IMR-90 (cell line): ENCODE measurements around the gene CASZ1. TPM values are rescaled to one million over a fixed set of nuclear protein-coding genes. Genes with fewer than 3 reads are reported as not detected.

ENCODE experiments used
- ATAC-seq: fragments of 200-7000 bp; cut with Tn5 transposase; 2 replicates; pipeline ENCODE4 v1.9.1; 2020; ENCODE audit warnings: low read depth, mild to moderate bottlenecking, moderate library complexity
- BruUV-seq: library from RNA; stranded (reverse); fragments of 400-500 nt; replicated peaks from 2 replicates; lab custom pipeline; 2021; lab: Mats Ljungman, UMichigan
- CTCF ChIA-PET: fragments of 300-600 bp; formaldehyde crosslinking; extraction: SDS; loops from one replicate; lab custom pipeline; 2021; ENCODE audit warnings: antibody characterized with exemption; lab: Yijun Ruan, JAX
- POLR2A ChIA-PET: fragments of 300-600 bp; sonication (Branson Sonifier 250); formaldehyde crosslinking; loops from one replicate; lab custom pipeline; 2022; ENCODE audit warnings: antibody characterized with exemption; ENCODE audit not compliant: unreplicated experiment; lab: Charles Lee
- DNase-seq: peaks from one replicate; pipeline ENCODE4 v3.0.0; 2013
- H2AFZ ChIP-seq: replicated peaks from 2 replicates; pipeline ENCODE3; 2013; ENCODE audit warnings: low read length, mild to moderate bottlenecking; ENCODE audit not compliant: poor library complexity
- H2AK5ac ChIP-seq: 2 replicates; pipeline ENCODE4 v1.6.1; 2013; ENCODE audit warnings: low read depth, low read length, inconsistent platforms
- H2AK9ac ChIP-seq: replicated peaks from 2 replicates; pipeline ENCODE3; 2013; ENCODE audit warnings: mild to moderate bottlenecking, low read depth, low read length, moderate library complexity; ENCODE audit not compliant: poor library complexity
- H2BK120ac ChIP-seq: 2 replicates; pipeline ENCODE4 v1.6.1; 2013; ENCODE audit warnings: low read depth, low read length, inconsistent platforms
- H2BK15ac ChIP-seq: 3 replicates; pipeline ENCODE4 v1.6.1; 2013; ENCODE audit warnings: low read depth, low read length, inconsistent platforms
- H2BK20ac ChIP-seq: 2 replicates; pipeline ENCODE4 v1.6.1; 2013; ENCODE audit warnings: low read depth, mild to moderate bottlenecking, inconsistent platforms, low read length, moderate library complexity
- H2BK5ac ChIP-seq: 2 replicates; pipeline ENCODE4 v1.6.1; 2013; ENCODE audit warnings: mild to moderate bottlenecking, low read depth, low read length, inconsistent platforms; ENCODE audit not compliant: poor library complexity, severe bottlenecking
- H3K14ac ChIP-seq: replicated peaks from 2 replicates; pipeline ENCODE4 v1.6.1; 2013; ENCODE audit warnings: low read depth, low read length, inconsistent platforms
- H3K18ac ChIP-seq: 2 replicates; pipeline ENCODE4 v1.6.1; 2013; ENCODE audit warnings: low read depth, low read length, control low read depth
- H3K23ac ChIP-seq: 2 replicates; pipeline ENCODE4 v1.6.1; 2013; ENCODE audit warnings: low read depth, low read length, inconsistent platforms
- H3K27ac ChIP-seq: 2 replicates; pipeline ENCODE4 v1.5.1; 2013; ENCODE audit warnings: mild to moderate bottlenecking, control low read depth, low read length; ENCODE audit not compliant: insufficient read depth
- H3K27me3 ChIP-seq: 2 replicates; pipeline ENCODE4 v1.6.1; 2013; ENCODE audit warnings: low read length; ENCODE audit not compliant: control insufficient read depth, insufficient read depth
- H3K36me3 ChIP-seq: 2 replicates; pipeline ENCODE4 v1.6.1; 2013; ENCODE audit warnings: low read length, mixed read lengths; ENCODE audit not compliant: control insufficient read depth, insufficient read depth
- H3K4ac ChIP-seq: 2 replicates; pipeline ENCODE4 v1.6.1; 2013; ENCODE audit warnings: low read depth, low read length, inconsistent platforms
- H3K4me1 ChIP-seq: 2 replicates; pipeline ENCODE4 v1.6.1; 2013; ENCODE audit warnings: low read length, mixed read lengths; ENCODE audit not compliant: control insufficient read depth, insufficient read depth
- H3K4me2 ChIP-seq: 2 replicates; pipeline ENCODE4 v1.6.1; 2013; ENCODE audit warnings: low read depth, mild to moderate bottlenecking, control low read depth, low read length, moderate library complexity
- H3K4me3 ChIP-seq: 2 replicates; pipeline ENCODE4 v1.5.1; 2013; ENCODE audit warnings: low read depth, mild to moderate bottlenecking, control low read depth, low read length, moderate library complexity; ENCODE audit not compliant: insufficient read depth
- H3K56ac ChIP-seq: 2 replicates; pipeline ENCODE4 v1.6.1; 2013; ENCODE audit warnings: low read length, inconsistent platforms; ENCODE audit not compliant: insufficient read depth; ENCODE audit errors: extremely low read depth
- H3K79me1 ChIP-seq, 2 experiments: 2 replicates each; pipeline ENCODE4 v1.6.1; 2013; ENCODE audit warnings: low read length in 2 of 2, inconsistent platforms in 1 of 2, low read depth in 1 of 2
- H3K9ac ChIP-seq: 2 replicates; pipeline ENCODE4 v1.6.1; 2013; ENCODE audit warnings: low read depth, low read length, control low read depth
- H3K9me1 ChIP-seq: 2 replicates; pipeline ENCODE4 v1.6.1; 2013; ENCODE audit warnings: low read length, inconsistent platforms; ENCODE audit not compliant: insufficient read depth
- H3K9me3 ChIP-seq: 2 replicates; pipeline ENCODE4 v1.6.1; 2013; ENCODE audit warnings: low read length; ENCODE audit not compliant: control insufficient read depth, insufficient read depth
- H4K20me1 ChIP-seq: 2 replicates; pipeline ENCODE4 v1.6.1; 2013; ENCODE audit warnings: low read length, inconsistent platforms; ENCODE audit not compliant: insufficient read depth
- H4K5ac ChIP-seq: 2 replicates; pipeline ENCODE4 v1.6.1; 2013; ENCODE audit warnings: mild to moderate bottlenecking, low read depth, low read length, control low read depth
- H4K8ac ChIP-seq, 2 experiments: 2 replicates each; pipeline ENCODE4 v1.6.1; 2013; ENCODE audit warnings: low read depth in 2 of 2, low read length in 2 of 2, control low read depth in 1 of 2, inconsistent platforms in 1 of 2
- H4K91ac ChIP-seq: 2 replicates; pipeline ENCODE4 v1.6.1; 2013; ENCODE audit warnings: low read depth, low read length, inconsistent platforms; ENCODE audit not compliant: insufficient read depth
- WGBS, 2 experiments: methylation state at CpG; one replicate each; pipeline versions ENCODE4 v1.1.5 to v1.1.7; 2013; ENCODE audit warnings: missing lambda C conversion rate in 2 of 2; ENCODE audit not compliant: insufficient read length in 1 of 2; ENCODE audit errors: extremely low coverage in 2 of 2; 5-methylcytosine and 5-hydroxymethylcytosine counted together
- dilution Hi-C: fragments of 300-500 bp; cut with HindIII; formaldehyde crosslinking; loops from one replicate; pipeline ENCODE4 v1.14.3; 2018; ENCODE audit warnings: low sequenced_read_pairs; ENCODE audit not compliant: unreplicated experiment
- in situ Hi-C: fragments of 300-500 bp; cut with MboI; formaldehyde crosslinking; loops from 3 replicates; pipeline ENCODE4 v1.14.3; 2019; ENCODE audit warnings: low sequenced_read_pairs, inconsistent platforms, mixed read lengths
- intact Hi-C: fragments of 100-400 bp; cut with micrococcal nuclease; formaldehyde crosslinking; loops from 2 replicates; pipeline ENCODE4 v1.10.0; 2022
- polyA plus RNA-seq, 3 experiments: library from polyadenylated mRNA; depleted of rRNA; stranded (reverse); fragments of >200 nt; gene quantifications; 2 replicates each; pipeline ENCODE4 v1.2.3, GENCODE V29; 2012; ENCODE audit warnings: low replicate concordance in 1 of 3
- total RNA-seq: library from RNA; depleted of rRNA; stranded (reverse); fragments of >200 nt; gene quantifications from 2 replicates; pipeline ENCODE4 v1.2.3, GENCODE V29; 2012
- TF ChIP-seq, protein P1 (sequence below): fragments of 150-350 bp; IDR thresholded peaks from 2 replicates; pipeline ENCODE4 v1.6.1; 2016; ENCODE audit warnings: low read depth, mild to moderate bottlenecking, low read length, moderate library complexity, borderline replicate concordance
- TF ChIP-seq, protein P2 (sequence below): conservative IDR thresholded peaks from 2 replicates; pipeline ENCODE4 v1.5.1; 2012; ENCODE audit warnings: mild to moderate bottlenecking, low read depth, low read length, improper control_type of control experiment

The CASZ1 gene
- total and polyA plus RNA-seq, 2 of the 4 experiments (the other 2 are of a cell fraction), result 0.18 to 0.24 TPM

DNA sequence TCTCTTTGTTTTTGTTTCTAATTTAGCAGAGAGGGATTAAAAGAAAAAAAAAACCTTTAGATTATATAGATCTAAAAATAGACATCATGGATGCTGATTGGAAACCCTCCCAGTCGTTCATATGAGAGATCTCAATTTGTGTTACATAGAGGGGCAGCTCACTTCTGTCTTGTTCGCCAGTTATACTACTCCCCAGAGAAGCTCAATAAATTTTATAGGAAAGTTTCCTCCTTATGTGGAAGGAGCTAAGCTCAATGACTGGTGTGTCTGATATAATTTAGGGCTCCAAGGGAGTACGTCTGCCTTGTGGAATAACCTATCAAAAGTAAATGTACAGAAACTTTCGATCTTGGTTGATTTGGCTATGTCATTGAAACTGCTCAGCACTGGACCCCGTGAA is 204.1 kb downstream of the CASZ1 start:
- Histone ChIP-seq H3K79me1 (peaks cover 3 to 21% of the 10 kb centered on the region in 2 experiments; a peak in 2 of 4 replicates), H3K27me3 (no peaks in the 10 kb centered on the region), H3K56ac (no peak overlapping the region), H4K8ac (no peak overlapping the region), H3K36me3 (no peaks in the 10 kb centered on the region), H2BK20ac (no peak overlapping the region), H2AFZ (no peak overlapping the region), H3K4ac (no peak overlapping the region), H3K4me2 (no peak overlapping the region), H2BK5ac (no peak overlapping the region), H3K27ac (no peak overlapping the region), H3K9ac (no peak overlapping the region), H2AK9ac (no peak overlapping the region), H3K9me3 (no peaks in the 10 kb centered on the region), H2BK120ac (no peak overlapping the region), H3K4me1 (peaks cover 16% of the 10 kb centered on the region), H2AK5ac (0 out of 2 replicates have a peak overlapping the region, but pooled peaks have one; percentile 13), H3K23ac (no peak overlapping the region), H3K18ac (no peak overlapping the region; the same call in 1 of the 2 replicates), H3K4me3 (no peak overlapping the region), H3K9me1 (0 out of 2 replicates have a peak, but pooled peaks cover 2% of the 10 kb centered on the region), H2BK15ac (no peak overlapping the region), H3K14ac (no peak overlapping the region), H4K20me1 (peaks cover 4% of the 10 kb centered on the region; the same call in 1 of the 2 replicates), H4K91ac (no peak overlapping the region), H4K5ac (no peak overlapping the region; the same call in 1 of the 2 replicates)
- intact Hi-C loops, result no loop called here
- dilution Hi-C loops, result no loop called here
- CTCF ChIA-PET, result interaction anchor here (0.6 to 0.7 kb wide), 2 partner anchors 12 to 85 kb away, joined by 3 to 7 read pairs; no protein-coding TSS in a partner anchor
- TF ChIP-seq, protein P1, sequence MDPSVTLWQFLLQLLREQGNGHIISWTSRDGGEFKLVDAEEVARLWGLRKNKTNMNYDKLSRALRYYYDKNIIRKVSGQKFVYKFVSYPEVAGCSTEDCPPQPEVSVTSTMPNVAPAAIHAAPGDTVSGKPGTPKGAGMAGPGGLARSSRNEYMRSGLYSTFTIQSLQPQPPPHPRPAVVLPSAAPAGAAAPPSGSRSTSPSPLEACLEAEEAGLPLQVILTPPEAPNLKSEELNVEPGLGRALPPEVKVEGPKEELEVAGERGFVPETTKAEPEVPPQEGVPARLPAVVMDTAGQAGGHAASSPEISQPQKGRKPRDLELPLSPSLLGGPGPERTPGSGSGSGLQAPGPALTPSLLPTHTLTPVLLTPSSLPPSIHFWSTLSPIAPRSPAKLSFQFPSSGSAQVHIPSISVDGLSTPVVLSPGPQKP, result no peak
- TF ChIP-seq, protein P2, sequence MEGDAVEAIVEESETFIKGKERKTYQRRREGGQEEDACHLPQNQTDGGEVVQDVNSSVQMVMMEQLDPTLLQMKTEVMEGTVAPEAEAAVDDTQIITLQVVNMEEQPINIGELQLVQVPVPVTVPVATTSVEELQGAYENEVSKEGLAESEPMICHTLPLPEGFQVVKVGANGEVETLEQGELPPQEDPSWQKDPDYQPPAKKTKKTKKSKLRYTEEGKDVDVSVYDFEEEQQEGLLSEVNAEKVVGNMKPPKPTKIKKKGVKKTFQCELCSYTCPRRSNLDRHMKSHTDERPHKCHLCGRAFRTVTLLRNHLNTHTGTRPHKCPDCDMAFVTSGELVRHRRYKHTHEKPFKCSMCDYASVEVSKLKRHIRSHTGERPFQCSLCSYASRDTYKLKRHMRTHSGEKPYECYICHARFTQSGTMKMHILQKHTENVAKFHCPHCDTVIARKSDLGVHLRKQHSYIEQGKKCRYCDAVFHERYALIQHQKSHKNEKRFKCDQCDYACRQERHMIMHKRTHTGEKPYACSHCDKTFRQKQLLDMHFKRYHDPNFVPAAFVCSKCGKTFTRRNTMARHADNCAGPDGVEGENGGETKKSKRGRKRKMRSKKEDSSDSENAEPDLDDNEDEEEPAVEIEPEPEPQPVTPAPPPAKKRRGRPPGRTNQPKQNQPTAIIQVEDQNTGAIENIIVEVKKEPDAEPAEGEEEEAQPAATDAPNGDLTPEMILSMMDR, result no peak
- BruUV-seq, result no TSS peak
- no peak for DNase-seq
- ATAC-seq, result no peak
- in situ Hi-C loops, result no loop called here
- POLR2A ChIA-PET, result no interaction called here
- 86% methylated on average over 2 of the region's 5 CpGs; no CpG with 5 or more reads in 1 of the 2 experiments for WGBS, 2 experiments
